GM21390 (cell line): ENCODE measurements around the gene DSCAML1.

Experiments used
- ATAC-seq: cut with Tn5 transposase; IDR thresholded peaks from one replicate; pipeline ENCODE4 v1.9.1; 2021; ENCODE audit not compliant: unreplicated experiment

The DSCAML1 gene

GRCh38 chr11:117731722-117732290 is 65.2 kb downstream of the DSCAML1 start:
- ATAC-seq: no peak

DNA sequence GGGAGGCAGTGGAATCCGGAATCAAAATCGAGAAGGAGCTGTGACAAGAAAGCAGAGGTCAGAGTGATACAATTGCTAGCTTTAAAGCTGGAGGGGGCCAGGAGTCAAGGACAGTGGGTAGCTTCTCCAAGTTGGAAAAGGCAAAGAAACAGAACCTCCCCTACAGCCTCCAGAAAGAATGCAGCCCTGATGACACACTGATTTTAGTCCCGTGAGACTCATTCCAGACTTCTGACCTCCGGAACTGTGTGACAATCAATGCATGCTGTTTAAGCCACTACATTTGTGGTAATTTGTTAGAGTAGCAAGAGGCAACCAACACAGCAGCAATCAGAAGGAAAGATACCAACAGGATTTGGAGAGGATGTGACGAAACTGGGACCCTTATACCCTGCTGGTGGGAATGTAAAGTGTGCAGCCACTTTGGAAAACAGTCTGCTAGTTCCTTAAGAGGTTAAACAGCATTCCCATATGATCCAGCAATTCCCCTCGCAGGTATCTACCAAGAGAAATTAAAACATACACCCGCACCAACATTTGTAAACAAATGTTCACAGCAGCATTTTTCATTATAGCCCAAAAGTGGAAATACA is 66.7 kb downstream of the DSCAML1 start:
- ATAC-seq: no peak

DNA sequence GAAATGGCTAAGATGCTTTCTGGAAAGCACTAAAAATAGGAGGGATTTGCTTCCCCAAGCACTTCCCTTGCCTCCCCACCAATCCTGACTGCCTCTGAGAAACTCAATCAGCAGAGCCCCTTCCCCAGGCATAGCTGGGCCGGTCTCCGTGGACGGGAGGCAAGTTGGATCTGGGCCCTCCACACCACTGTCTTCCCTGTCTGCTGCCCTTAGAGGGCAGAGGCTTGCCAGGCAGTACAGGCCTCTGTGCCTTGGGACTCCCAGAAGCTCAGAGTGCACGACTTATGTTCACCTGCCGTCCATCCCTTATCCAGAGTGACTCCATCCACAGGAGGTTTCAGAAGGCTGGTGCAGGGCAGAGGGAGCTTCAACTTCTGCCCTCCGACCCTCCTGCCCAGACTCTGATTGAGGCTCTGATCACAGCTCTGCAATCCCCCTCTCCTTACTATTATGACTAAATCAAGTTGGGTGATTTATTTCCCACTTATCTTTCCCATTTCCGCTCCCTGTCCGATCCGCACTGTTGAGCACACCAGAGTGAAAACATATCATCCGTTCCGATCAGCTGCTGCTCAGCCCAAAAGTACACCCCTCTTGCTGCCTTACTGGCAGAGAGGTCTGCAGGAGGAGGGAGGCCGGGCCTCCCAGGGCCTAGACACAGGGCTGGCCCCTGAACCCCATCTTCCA is 71.8 kb downstream of the DSCAML1 start:
- no peak for ATAC-seq

- ATAC-seq: no peak
Measured at GRCh38 chr11:117724621-117725020, 72.4 kb downstream of the DSCAML1 start.

- no peak for ATAC-seq
Measured at GRCh38 chr11:117724104-117724503, 72.9 kb downstream of the DSCAML1 start.

DNA sequence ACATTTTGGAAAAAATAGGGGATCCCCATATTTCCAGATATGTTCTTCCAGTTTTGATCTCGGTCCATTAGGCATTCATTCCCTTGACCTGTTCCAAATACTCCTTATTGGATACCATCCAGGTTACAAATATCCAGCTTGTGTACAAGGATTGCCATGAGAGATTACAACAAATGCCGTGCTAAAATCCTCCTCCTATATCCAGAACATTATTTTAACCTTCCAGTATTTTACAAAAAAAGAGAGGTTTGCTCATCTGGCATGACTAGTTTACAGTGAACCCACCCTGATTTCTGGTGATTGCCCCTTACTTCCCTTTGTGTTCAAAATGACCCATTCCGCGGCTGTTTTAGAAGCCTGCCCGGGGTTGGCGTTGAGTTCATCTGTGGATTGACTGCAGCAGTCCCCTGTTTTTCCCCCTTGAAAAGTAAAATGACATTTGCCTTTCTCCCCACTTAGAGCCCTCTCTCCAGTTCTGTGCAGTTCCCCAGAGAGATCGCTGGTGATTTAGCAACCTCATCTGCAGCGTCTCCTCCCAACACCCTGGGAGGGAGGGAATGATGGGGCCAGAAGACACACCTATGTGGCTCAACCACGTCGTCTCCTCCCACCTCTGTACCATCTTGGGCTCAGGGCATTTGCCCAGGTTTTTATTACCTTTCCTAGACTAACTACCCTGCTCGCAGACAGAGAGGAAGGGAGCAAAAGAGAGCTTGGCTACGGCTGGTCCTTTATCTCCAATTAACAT is 73.6 kb downstream of the DSCAML1 start:
- no peak for ATAC-seq

- no peak for ATAC-seq
Measured at GRCh38 chr11:117722082-117722481, 74.9 kb downstream of the DSCAML1 start.

DNA sequence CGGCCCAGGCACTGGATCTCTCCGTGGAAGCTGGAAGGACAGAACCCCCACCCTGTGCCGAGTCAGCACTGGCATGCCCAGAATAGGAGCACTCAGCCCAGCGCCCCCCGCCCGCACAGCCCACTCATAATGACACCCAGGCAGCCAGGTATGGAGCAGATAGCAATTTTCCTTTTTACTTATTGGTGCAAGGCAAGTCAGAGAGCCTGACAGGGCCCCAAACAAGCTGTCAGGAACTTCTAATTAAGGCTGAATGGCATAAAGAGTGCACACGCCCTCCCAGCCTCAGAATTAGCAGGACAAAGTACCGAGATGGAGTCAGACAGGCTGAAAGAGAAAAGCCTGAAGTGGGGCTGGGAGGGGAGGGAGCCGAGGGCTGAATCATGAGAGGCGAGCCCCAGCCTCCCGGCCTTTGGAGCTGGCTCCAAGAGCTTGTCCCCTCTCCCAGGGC is 76.9 kb downstream of the DSCAML1 start:
- no peak for ATAC-seq

- no peak for ATAC-seq
Measured at GRCh38 chr11:117719480-117719879, 77.5 kb downstream of the DSCAML1 start.

GRCh38 chr11:117717485-117718314 is 79.3 kb downstream of the DSCAML1 start:
- ATAC-seq: no peak

GRCh38 chr11:117716521-117717440 is 80.2 kb downstream of the DSCAML1 start:
- no peak for ATAC-seq

GRCh38 chr11:117715801-117716200 is 81.2 kb downstream of the DSCAML1 start:
- no peak for ATAC-seq

DNA sequence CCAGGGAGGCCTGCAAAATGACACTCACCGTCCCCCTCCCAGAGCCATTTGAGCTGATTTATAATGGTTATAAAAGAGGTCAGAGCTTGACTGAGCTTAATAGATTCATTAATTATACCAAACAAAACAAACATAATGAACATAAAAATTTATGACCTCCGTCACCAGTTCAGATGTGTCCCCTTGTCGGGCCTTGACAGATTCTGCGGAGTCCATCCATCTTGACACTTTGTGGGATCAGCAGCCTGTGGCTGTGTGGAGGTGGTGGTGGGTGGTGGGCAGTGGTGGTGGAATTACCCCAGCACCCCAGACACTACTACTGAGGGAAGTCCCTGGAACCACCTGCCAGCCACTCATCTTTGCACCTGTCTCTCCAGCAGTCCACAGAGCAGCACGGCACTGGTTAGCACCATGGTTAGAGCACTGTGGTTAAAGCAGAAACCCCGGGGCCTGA is 83.5 kb downstream of the DSCAML1 start:
- no peak for ATAC-seq

DNA sequence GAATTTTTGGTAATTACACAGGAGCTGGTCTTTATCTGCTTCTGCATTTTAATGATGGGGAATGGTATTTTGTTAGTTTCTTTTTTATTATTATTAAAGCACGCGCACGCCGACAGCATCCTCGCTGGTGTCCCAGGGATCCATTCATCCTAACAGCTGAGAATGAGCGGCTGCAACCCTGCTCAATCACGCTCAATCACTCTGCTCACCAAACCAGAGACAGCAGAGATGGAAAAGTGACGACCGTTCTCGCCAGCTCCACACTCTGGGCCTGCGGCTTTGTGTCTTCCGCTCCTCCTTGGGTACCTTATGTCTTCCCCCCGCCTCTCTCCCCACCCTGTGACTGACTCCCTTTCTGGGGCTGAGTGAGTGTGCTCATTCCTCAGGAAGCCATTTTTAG is 84.5 kb downstream of the DSCAML1 start:
- no peak for ATAC-seq

DNA sequence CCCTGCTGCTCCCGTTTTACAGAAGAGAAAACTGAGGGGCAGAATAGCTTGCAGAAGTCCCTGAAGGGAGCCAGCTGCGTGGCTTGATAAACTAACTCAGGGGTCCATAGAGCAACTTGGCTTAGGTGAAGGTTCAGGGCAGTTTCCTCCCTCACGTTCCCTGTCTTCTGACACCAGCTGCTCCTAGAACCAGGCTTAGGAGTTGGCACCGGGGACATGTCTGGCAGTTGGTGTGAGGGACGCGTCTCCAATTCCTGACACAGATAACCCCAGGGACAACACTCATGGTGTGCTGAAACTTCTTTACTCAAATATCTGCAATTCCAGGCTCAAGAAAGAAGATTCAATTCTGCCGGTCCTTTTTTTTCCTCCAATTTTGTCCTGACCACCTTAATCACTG is 85.7 kb downstream of the DSCAML1 start:
- ATAC-seq: no peak

DNA sequence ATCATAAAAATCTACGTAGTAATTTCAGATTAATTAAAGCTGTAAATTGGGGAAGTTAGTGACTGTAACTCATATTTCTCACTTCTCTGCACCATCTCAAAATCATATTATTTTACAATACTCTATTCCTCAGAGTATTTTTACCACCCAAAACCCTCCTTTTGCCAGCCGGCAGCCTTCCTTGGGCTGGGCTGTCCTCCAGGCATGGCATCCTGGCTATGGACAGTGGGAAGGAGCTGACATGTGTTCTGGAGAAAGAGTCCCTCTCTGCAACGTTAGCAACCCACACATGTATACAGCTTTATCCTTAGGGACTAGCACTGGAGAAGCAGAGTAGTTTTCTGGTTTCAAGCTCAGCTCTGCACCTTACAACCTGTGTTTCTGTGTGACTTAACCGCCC is 86.8 kb downstream of the DSCAML1 start:
- ATAC-seq: no peak

GRCh38 chr11:117706322-117706814 is 90.6 kb downstream of the DSCAML1 start:
- no peak for ATAC-seq

- no peak for ATAC-seq
Measured at GRCh38 chr11:117705866-117706265, 91.2 kb downstream of the DSCAML1 start.

DNA sequence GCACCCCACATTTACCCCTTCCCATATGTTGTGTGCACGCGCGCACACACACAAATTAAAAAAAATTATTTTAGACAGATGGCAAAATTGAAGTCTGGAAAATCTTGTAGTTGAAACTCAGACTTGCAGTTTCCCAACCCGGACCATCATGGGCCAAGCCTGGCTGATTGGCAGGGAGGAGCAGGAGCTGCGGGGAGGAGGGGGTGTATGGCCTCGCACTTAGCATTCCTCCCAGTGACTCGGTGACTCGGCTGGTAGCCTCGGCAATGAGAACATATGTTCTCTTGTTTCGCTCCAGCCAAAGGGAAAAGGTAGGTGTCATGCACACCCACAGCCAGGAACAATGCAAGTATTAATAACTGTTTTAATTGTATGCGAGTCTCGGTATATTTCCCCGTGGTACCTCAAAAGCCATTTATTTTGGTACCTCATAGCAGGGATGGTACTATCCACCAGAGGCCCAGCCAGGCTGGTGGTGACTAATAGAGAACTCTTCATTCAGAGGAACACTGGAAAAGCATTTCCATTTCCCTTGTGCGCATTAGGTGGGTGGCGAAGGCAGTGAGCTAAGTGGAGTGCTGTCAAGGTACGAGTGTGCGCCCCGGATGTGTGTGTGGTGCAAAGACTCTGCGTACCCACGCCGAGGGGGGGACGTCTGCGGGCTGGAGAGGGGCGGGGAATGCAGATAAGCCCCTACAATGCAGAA is 92.5 kb downstream of the DSCAML1 start:
- ATAC-seq: no peak
